Activated B cell treated with CpG ODN at 0.5 μM for 24 hours (primary cell): ENCODE data around the gene GARIN5A. TPM values are rescaled to one million over a fixed set of nuclear protein-coding genes. Genes with fewer than 3 reads are reported as not detected.

ENCODE experiments used
- ATAC-seq: fragments of 200-7000 bp; cut with Tn5 transposase; one replicate; pipeline ENCODE4 v1.10.0; 2021; ENCODE audit warnings: low read depth, mild to moderate bottlenecking, moderate library complexity
- CTCF ChIA-PET: fragments of 350-600 bp; sonication (Branson Sonifier 250); formaldehyde crosslinking; loops from one replicate; lab custom pipeline; 2021; ENCODE audit warnings: antibody characterized with exemption; lab: Charles Lee
- POLR2A ChIA-PET: fragments of 350-600 bp; sonication (Branson Sonifier 250); formaldehyde crosslinking; loops from one replicate; lab custom pipeline; 2021; ENCODE audit warnings: antibody characterized with exemption; lab: Charles Lee
- DNase-seq: peaks from one replicate; pipeline ENCODE4 v3.0.0; 2022
- H3K27ac Mint-ChIP-seq: one replicate; pipeline ENCODE4 v1.8.0; 2020; ENCODE audit warnings: mixed read lengths
- H3K27me3 Mint-ChIP-seq: one replicate; pipeline ENCODE4 v1.8.0; 2021; ENCODE audit warnings: mixed read lengths
- H3K36me3 Mint-ChIP-seq: one replicate; pipeline ENCODE4 v1.8.0; 2021; ENCODE audit warnings: low read depth, mixed read lengths
- H3K4me1 Mint-ChIP-seq: one replicate; pipeline ENCODE4 v1.8.0; 2021; ENCODE audit warnings: mixed read lengths
- H3K4me3 Mint-ChIP-seq: one replicate; pipeline ENCODE4 v1.8.0; 2020; ENCODE audit warnings: mild to moderate bottlenecking, mixed read lengths
- H3K9me3 Mint-ChIP-seq: one replicate; pipeline ENCODE4 v1.8.0; 2020; ENCODE audit warnings: mixed read lengths
- CTCF ChIP-seq: fragments of 200-600 bp; IDR thresholded peaks from one replicate; pipeline ENCODE4 v1.8.0; 2022; ENCODE audit warnings: antibody characterized with exemption, mild to moderate bottlenecking
- intact Hi-C: fragments of 100-400 bp; cut with micrococcal nuclease; formaldehyde crosslinking; loops from one replicate; pipeline ENCODE4 v1.15.1; 2024
- total RNA-seq: library from RNA; stranded (reverse); gene quantifications from 2 replicates; pipeline ENCODE4 v1.2.3, GENCODE V29; 2022

The GARIN5A gene
- total RNA-seq, 1 donor from 2014 or later: 0.67 TPM

GRCh38 chr19:50420808-50421207 is 55.8 kb downstream of the GARIN5A start:
- CTCF ChIA-PET: interaction anchor here (1.7 kb wide), 2 partner anchors 9 to 40 kb away, joined by 5 to 6 read pairs; no protein-coding TSS in a partner anchor
- POLR2A ChIA-PET: interaction anchor here (0.6 to 8.4 kb wide), 6 partner anchors 9 to 397 kb away, joined by 3 to 282 read pairs (median 19); partner anchors contain the start of gene MYBPC2
- Mint-ChIP-seq H3K36me3 (peaks cover 64% of the 10 kb centered on the region), H3K9me3 (no peaks in the 10 kb centered on the region), H3K4me1 (peaks cover 72% of the 10 kb centered on the region), H3K4me3 (peak overlapping the region; percentile 95), H3K27ac (peak overlapping the region; percentile 97), H3K27me3 (no peaks in the 10 kb centered on the region)
- no peak for DNase-seq
- intact Hi-C loops: no loop called here
- no peak for ATAC-seq
- no peak for TF ChIP-seq CTCF

GRCh38 chr19:50420127-50420526 is 56.5 kb downstream of the GARIN5A start:
- ChIA-PET CTCF (interaction anchor here (0.9 to 1.7 kb wide), 3 partner anchors 8 to 40 kb away, joined by 3 to 6 read pairs (median 5); no protein-coding TSS in a partner anchor), POLR2A (interaction anchor here (0.6 to 8.4 kb wide), 12 partner anchors 10 to 397 kb away, joined by 3 to 282 read pairs (median 16); partner anchors contain the start of genes KCNC3, MYBPC2, NR1H2 and POLD1)
- ATAC-seq (no peak), DNase-seq (no peak)
- H3K27ac Mint-ChIP-seq: peak overlapping the region; percentile 97
- intact Hi-C loops: no loop called here
- H3K27me3 Mint-ChIP-seq: no peaks in the 10 kb centered on the region
- H3K36me3 Mint-ChIP-seq: peaks cover 59% of the 10 kb centered on the region
- peak overlapping the region; percentile 95 for H3K4me3 Mint-ChIP-seq
- no peaks in the 10 kb centered on the region for H3K9me3 Mint-ChIP-seq
- no peak for TF ChIP-seq CTCF
- H3K4me1 Mint-ChIP-seq: peaks cover 73% of the 10 kb centered on the region

GRCh38 chr19:50419580-50420035 is 57.0 kb downstream of the GARIN5A start:
- Mint-ChIP-seq H3K27ac (peak overlapping the region; percentile 97), H3K9me3 (no peaks in the 10 kb centered on the region), H3K36me3 (peaks cover 57% of the 10 kb centered on the region), H3K4me1 (peaks cover 78% of the 10 kb centered on the region), H3K27me3 (no peaks in the 10 kb centered on the region), H3K4me3 (peak overlapping the region; percentile 95)
- no peak for TF ChIP-seq CTCF
- peak; percentile 0 for ATAC-seq
- ChIA-PET CTCF (interaction anchor here (0.9 to 1.7 kb wide), 3 partner anchors 9 to 41 kb away, joined by 3 to 6 read pairs (median 5); no protein-coding TSS in a partner anchor), POLR2A (interaction anchor here (0.6 to 8.4 kb wide), 18 partner anchors 10 to 477 kb away, joined by 3 to 282 read pairs (median 10); partner anchors contain the start of genes JOSD2, KCNC3, MYBPC2 and NR1H2)
- DNase-seq: peak; percentile 52
- intact Hi-C loops: no loop called here

GRCh38 chr19:50419022-50419579 is 57.5 kb downstream of the GARIN5A start:
- ATAC-seq (no peak), DNase-seq (no peak)
- intact Hi-C loops: no loop called here
- peak overlapping the region; percentile 95 for H3K4me3 Mint-ChIP-seq
- ChIA-PET POLR2A (interaction anchor here (0.6 to 8.4 kb wide), 18 partner anchors 11 to 477 kb away, joined by 3 to 282 read pairs (median 10); partner anchors contain the start of genes JOSD2, KCNC3, MYBPC2 and NR1H2), CTCF (interaction anchor here (0.8 to 0.9 kb wide), 2 partner anchors 9 to 62 kb away, joined by 3 to 4 read pairs; no protein-coding TSS in a partner anchor)
- peaks cover 52% of the 10 kb centered on the region for H3K36me3 Mint-ChIP-seq
- H3K4me1 Mint-ChIP-seq: peaks cover 77% of the 10 kb centered on the region
- H3K9me3 Mint-ChIP-seq: no peaks in the 10 kb centered on the region
- no peaks in the 10 kb centered on the region for H3K27me3 Mint-ChIP-seq
- H3K27ac Mint-ChIP-seq: peak overlapping the region; percentile 97
- TF ChIP-seq CTCF: no peak
